ENCODE measurements around the gene SPAG16. TPM values are rescaled to one million over a fixed set of nuclear protein-coding genes. Genes with fewer than 3 reads are reported as not detected.
"Not testable (repeated sequence)": the region's sequence is repeated elsewhere in the genome, so short reads cannot be mapped to it uniquely, and the experiment has no call there.

The SPAG16 gene
- total RNA-seq, 1 experiment from 2014 or later: 16.6 TPM

GRCh38 chr2:213998976-213999375 lies 714.7 kb downstream of the SPAG16 start:
- not testable (repeated sequence) for DNase-seq (ENCODE audit: low read depth)

DNA sequence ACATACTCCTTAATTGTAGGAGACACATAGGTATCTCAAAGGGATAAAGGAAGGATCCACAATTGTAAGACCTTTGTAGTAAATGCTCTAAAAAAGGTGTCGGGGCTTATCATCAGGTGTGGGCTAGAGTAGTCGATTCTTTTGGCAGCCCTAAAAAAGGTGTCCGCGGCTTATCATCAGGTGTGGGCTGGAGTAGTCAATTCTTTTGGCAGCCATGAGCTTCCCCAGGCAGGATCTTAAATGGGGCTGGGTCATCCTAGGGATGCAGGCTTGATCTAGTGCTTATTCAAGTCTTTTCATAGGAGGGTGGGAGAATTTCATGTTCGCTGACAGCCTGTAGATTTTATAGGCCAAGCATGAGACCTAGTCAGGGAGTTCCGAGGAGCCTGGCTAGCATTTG lies 720.2 kb downstream of the SPAG16 start:
- DNase-seq (ENCODE audit: low read depth): no peak

DNA sequence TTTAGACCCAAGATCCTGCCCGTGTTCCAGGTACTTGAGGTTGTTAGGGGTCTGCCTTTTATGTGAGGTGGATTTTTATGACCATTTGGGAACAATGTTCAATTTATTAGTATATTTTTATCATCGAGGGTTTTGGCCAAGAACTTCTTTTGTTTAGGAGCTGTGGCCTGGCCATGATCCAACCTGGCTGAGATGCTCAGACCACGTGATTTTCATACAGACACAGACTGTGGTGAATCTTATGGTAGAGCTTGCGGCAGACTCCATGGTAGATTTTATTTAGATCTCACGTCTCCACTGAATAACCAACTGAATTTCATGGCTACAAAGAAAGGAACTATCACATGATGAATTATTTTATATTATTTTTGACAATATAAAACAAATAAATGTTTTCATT lies 721.1 kb downstream of the SPAG16 start:
- DNase-seq (ENCODE audit: low read depth): no peak

- no peak for DNase-seq (ENCODE audit: low read depth)
These were observed 722.3 kb downstream of the SPAG16 start for GRCh38 chr2:214006601-214007000.

DNA sequence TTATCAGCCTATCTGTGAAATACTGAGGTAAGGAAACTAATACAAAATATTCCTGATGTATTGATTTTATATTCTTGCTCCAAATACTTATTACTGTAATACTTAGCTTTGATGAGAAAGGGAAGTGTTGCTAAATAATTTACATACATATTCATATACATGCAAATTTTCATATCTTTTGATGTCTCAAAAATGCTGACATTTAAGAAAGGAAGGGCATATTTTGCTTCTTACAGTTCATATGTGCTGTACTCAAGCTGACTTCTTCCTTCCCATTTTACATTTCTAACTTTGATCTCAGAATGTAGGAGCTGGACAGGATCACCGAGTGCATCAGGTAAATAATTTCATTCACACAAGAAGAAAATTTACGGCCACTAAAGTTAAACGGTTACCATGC lies 727.4 kb downstream of the SPAG16 start:
- no peak for DNase-seq (ENCODE audit: low read depth)

DNA sequence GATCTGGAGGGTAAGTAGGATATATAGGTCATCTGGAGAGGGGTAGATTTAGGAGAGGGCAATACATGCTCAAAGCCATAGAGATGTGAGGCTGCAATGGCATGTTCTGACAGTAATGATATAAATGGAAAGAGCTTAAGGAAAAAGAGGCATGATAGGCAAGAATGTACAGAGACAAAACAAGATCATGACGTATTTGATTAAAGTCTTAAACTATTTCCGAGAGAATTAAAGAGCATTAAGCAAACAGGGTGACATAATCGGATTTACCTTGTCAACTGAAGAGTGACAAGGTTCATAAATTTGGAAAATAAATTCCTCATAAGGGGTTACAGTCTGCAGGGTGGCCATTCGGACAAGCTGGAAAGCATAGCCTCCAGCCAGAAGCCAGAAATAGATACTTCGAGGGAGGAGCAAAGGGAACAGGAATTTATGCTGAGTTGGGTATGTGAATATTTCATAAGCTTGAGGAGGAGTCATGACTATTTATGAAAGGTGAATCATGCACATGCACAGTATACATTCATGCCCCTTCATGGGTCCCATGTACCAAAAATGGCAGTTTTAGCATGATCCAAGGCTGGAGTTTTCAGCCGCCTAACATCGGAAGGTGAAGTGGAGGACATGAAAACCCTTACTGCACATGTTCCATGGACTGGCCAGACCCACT lies 730.4 kb downstream of the SPAG16 start:
- DNase-seq (ENCODE audit: low read depth): no peak

DNA sequence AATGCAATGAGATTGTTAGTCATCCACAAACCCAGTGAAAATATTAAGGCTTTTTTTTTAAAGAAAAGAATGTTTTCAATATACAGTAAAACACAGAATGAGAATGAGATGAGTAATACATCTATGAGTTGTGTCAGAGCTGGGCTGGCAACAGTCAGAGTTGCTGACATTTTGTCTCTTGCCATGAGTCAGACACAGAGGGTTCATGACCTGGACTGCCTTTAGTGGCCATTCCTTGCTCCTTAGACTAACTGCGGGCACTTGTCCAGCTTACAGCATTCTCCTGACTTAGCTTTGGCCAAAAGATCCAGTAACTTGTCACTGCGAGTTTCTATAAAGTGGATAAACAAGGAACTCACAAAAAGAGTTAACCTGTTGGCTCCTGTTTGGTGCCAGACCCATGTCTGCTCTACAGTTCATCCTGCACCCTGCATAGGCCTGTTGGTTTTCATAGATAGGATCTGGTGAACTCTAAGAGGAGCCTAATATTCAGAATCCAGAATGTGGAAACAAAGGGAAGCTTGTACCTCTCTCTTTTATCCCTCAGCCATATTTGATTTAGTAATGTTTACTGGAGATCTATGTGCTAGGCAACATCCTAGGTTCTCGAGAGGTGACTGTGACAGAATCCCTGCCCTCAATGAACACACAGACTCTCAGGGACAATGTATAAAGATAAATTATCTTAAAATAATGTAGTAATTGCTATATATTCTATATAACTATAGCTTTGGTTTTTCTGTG lies 735.1 kb downstream of the SPAG16 start:
- no peak for DNase-seq (ENCODE audit: low read depth)

- no peak for DNase-seq (ENCODE audit: low read depth)
These were observed 735.7 kb downstream of the SPAG16 start for GRCh38 chr2:214019973-214020345.

DNA sequence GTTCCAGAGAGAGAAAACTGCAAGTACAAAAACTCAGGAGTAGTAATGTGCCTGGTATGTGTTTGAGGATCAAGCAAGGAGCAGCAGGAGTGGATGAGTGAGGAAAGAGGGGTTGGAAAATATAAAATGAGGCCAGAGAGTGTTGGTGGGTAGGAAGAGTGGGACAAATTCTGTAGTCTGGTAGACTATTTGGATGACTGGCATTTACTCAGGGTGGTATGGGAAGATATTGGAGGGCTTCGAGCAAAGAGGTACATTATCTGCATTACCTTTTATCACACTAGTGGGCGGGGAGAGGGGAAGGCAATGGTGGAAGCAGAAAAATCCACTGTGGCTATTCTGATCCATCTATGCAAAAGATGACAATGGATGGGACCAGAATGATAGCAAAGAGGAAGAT lies 744.9 kb downstream of the SPAG16 start:
- no peak for DNase-seq (ENCODE audit: low read depth)

DNA sequence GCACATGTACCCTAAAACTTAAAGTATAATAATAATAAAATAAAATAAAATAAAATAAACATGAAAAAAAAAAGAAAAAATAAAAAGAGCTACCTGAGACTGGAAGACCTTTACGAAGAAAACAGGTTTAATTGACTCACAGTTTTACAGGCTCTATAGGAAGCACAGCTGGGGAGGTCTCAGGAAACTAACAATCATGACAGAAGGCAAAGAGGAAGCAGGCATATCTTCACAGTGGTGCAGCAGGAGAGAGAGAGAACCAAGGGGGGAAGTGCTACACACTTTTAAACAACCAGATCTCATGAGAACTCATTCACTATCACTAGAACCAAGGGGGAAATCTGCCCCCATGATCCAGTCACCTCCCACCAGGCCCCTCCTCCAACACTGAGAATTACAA lies 747.3 kb downstream of the SPAG16 start:
- no peak for DNase-seq (ENCODE audit: low read depth)

GRCh38 chr2:214034417-214034816 lies 750.2 kb downstream of the SPAG16 start:
- no peak for DNase-seq (ENCODE audit: low read depth)

DNA sequence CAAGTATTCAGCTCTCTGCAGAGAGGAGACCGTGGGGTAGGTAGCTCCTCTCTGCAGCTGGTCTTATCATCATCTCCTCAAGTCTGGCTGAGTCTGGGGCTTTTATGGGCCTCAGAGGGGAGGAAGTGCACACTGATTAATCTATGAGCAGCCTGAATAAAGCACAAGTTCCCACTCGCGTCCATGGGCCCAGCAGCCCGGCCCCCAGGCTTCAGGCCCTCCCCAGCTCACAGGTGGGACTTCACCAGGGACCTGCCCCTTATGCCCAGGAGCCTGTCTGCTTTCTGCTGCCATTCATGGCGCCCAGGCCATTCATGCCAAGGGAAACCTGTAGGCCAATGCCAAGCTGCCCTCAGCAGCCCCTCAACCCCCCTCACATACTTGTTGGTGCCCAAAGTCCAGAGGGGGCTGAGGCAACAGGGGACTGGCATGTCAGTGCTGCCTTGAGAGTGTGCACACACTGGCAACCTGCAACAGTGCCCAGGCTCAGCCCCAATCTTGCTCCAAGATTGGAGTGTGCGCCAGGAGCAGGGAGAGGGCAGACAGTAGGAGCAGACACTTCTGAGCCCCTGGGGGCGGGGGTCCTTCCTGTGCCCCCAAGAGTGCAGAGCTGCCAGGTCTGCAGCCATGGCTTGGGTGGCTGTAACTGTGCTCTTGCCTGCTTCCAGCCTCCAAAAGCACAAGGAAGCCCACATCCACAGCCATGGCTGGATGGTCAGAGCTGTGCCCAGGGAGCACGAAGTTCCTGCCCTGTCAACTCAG lies 751.0 kb downstream of the SPAG16 start:
- DNase-seq (ENCODE audit: low read depth): no peak

GRCh38 chr2:214035921-214036320 lies 751.7 kb downstream of the SPAG16 start:
- no peak for DNase-seq (ENCODE audit: low read depth)

DNA sequence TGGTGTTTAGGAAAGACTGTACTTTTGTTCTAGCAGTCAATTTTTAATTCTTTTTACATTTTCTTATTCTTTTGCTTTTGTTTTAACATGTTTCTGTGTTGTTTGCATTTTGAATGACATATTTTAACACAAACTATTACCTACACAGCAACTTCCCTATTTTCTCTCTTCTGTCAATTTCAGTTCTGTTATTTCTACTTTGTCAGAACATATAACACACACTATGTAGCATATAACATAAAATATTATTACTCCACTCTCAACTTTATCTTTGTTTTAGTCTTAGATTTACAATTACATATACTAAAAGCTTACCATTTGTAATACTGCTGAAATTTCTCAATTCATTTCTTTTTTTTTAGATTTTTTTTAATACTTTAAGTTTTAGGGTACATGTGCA lies 753.9 kb downstream of the SPAG16 start:
- no peak for DNase-seq (ENCODE audit: low read depth)

- DNase-seq (ENCODE audit: low read depth): no peak
These were observed 766.5 kb downstream of the SPAG16 start for GRCh38 chr2:214050731-214051130.

GRCh38 chr2:214051585-214051984 lies 767.3 kb downstream of the SPAG16 start:
- no peak for DNase-seq (ENCODE audit: low read depth)

GRCh38 chr2:214052235-214052634 lies 768.0 kb downstream of the SPAG16 start:
- DNase-seq (ENCODE audit: low read depth): no peak

DNA sequence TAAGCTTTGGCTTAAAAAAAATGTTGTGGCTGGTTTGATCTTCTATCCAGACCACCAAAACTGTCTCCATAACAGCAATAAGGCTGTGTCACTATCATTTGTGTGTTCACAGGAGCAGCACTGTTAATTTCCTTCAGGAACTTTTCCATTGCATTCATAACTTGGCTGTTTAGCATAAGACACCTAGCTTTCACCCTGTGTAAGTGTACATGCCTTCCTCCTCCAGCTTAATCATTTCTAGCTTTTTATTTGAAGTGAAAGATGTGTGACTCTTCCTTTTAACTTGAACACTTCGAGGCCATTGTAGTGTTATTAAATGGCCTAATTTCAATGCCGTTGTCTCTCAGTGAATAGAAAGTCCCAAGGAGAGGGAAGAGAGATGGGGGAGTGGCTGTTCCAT lies 773.7 kb downstream of the SPAG16 start:
- DNase-seq (ENCODE audit: low read depth): no peak

DNA sequence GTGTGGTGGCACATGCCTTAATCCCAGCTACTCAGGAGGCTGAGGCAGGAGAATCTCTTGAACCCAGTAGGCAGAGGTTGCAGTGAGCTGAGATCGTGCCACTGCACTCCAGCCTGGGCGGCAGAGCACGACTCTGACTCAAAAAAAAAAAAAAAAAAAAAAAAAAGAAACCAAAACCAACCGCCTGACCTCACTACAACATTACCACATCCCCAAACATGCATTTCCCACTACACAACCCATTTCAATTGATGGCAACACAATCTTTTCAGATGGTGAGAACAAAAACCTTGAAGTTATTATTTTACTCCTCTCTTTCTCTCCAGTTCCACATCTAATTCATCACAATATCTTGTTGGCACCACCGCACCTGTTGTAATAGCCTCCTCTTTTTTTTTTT lies 778.0 kb downstream of the SPAG16 start:
- DNase-seq (ENCODE audit: low read depth): not testable (repeated sequence)

GRCh38 chr2:214064471-214064870 lies 780.2 kb downstream of the SPAG16 start:
- no peak for DNase-seq (ENCODE audit: low read depth)

DNA sequence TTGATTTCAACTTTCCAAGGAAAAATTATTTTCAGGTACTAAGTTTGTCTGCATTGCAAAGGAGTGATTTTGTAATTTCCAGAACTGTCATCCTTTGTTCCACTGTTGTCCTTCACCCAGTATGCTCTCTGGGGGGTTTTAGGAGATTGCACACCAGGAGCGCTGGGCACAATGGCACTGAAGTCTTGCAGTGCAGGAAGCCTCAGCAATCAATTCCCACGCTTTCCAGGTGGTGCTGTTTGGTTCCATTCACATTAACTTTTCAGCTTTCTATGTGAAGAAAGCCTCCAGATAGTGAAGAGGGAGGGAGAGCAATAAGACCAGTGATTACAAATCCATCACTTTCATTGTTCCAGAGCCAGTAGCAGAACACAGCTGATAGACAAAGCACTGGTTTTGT lies 782.6 kb downstream of the SPAG16 start:
- no peak for DNase-seq (ENCODE audit: low read depth)

- DNase-seq (ENCODE audit: low read depth): peak; percentile 51
These were observed 785.0 kb downstream of the SPAG16 start for GRCh38 chr2:214069254-214069653.

GRCh38 chr2:214075456-214075855 lies 791.2 kb downstream of the SPAG16 start:
- DNase-seq (ENCODE audit: low read depth): no peak
